HG02870 (cell line): ENCODE results near the gene CNTNAP2.

ENCODE experiments used
- ATAC-seq: cut with Tn5 transposase; IDR thresholded peaks from one replicate; pipeline ENCODE4 v1.9.1; 2021; ENCODE audit warnings: mild to moderate bottlenecking, moderate library complexity; ENCODE audit not compliant: unreplicated experiment

CNTNAP2 gene

DNA sequence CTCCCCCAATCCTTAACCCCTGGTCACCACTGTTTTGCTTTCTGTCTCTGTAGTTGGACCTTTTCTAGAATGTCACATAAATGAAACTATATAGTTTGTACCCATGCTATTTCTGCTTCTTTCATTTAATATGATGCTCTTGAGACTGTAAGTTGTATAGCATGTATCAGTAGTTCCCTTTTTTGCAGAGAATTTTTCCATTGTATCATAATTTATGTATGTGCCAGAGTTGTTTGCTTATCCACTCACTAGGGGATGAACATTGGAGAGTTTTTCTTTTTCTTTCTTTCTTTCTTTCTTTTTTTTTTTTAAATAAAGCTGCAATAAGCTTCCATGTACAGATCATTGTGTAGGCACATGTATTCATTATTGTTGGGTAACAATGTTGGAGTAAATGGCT, 544.8 kb downstream of the CNTNAP2 start:
- ATAC-seq = no peak

DNA sequence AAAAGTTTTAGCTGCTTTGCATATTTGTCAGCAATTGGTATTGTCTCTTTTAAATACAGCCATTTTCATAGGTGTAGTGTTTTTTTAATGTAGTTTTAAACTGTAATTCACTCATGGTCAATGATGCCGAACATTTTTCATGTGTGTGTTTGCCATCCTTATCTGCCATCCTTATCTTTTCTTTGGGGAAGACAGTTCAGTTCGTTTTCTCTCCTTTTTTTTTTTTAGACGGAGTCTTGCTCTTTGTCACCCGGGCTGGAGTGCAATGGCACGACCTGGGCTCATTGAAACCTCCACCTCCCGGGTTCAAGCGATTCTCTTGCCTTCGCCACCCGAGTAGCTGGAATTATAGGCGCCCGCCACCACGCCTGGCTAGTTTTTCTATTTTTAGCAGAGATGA, 545.3 kb downstream of the CNTNAP2 start:
- ATAC-seq = no peak

DNA sequence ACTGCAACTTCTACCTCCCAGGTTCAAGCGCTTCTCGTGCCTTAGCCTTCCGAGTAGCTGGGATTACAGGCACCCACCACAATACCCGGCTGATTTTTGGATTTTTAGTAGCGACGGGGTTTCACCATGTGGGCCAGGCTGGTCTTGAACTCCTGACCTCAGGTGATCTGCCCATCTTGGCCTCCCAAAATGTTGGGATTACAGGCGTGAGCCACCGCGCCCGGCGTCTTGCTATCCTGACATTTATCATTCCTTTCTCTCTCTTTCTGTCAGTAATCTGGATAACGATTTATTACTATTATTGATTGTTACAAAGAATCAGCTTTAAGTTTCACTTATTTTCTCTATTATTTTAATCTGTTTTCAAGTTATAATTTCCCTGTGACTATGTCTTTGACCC, 548.4 kb downstream of the CNTNAP2 start:
- no peak for ATAC-seq

DNA sequence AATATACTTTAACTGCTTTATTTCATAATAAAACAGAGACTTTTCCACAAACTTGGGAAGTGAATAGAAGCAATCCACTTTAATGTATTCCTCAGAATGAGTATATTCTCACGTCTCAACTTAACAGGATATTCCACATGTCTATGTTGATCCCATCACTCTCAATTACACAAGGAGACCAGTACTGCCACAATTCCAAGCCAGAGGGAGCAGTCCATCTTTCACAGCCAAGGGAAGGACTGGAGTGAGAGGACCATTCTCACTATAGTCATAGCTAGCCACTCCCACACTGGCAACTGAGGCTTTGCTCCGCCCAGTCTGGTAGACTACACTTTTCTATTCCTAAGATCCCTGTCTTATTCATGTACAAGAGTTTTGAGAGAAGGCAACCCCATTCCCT, 553.9 kb downstream of the CNTNAP2 start:
- no peak for ATAC-seq

DNA sequence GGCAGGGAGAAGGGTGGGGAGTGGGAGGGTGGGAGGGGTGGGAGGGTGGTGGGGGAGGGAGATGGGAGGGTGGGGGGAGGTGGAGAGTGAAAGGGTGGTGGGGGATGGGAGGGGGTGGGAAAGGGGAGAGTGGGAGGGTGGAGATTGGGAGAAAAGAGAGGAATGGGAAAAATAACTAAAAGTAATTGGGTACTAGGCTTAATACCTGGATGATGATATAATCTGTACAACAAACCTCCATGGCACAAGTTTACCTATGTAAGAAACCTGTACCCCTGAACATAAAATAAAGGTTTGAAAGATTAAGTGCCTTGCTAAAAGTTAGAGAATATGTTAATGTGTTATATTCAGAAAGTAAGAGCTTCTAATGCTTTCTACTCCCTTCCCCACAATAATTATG, 564.9 kb downstream of the CNTNAP2 start:
- ATAC-seq = no peak

DNA sequence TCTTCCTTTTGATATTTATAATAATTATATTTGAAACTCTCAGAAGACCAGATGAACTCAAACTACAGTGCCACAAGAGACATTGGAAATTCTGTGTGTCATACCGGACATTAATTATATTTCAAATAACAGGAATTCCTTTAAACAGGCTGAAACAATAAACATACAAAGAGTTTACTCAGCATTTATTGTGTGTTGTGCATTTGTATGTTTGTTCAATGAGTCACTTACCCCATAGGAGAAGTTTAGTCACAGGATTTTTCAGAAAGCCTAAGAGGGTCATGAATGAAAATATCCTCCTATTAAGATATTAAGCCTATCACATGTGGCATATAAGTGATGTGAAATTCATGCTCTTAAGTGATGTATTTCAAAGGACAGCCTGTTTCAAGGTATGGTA, 566.8 kb downstream of the CNTNAP2 start:
- no peak for ATAC-seq

DNA sequence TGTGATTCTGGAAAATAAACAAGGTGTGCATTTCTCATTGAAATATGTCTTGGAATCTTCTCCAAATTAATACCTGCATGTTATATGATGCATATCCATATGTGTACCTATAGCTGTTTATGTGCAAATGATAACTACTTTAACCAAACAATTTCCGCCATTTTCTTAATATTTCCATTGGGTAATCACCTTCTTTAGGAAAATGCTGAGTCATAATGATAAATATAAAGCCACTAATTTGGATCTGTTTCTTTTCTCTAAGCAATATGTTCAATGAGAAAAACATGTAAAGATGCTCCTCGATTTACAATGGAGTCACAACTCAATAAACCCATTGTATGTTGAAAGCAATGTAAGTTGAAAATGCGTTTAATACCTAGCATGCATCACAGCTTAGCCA, 574.4 kb downstream of the CNTNAP2 start:
- no peak for ATAC-seq

DNA sequence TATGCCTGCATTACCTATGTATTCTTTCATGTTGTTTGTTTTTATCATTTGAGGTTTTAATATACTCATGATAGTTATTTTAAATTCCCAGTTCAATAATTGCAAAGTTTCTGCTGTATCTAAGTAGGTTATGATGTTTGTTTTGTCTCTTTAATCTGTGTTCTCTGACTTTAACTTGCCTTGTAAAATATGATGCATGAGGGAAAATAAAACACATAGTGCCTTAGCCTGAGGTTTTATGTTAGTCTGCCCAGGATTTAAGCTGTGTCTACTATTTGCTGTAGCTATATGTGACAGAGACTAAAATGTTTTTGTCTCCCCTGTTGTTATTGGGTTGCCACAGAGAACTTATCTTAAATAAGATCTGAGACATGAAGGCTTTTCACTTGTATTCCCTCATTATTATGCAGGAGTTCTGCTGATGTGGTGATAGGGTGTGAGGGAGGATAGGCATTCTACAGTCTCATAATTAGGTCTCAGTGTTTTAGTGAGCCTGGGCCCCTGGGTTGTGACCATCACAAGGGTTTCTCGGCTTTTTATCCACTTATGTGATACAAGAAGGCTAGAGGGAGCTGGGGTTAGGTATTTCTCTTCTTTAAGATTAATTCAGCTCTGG, 582.5 kb downstream of the CNTNAP2 start:
- ATAC-seq = no peak

DNA sequence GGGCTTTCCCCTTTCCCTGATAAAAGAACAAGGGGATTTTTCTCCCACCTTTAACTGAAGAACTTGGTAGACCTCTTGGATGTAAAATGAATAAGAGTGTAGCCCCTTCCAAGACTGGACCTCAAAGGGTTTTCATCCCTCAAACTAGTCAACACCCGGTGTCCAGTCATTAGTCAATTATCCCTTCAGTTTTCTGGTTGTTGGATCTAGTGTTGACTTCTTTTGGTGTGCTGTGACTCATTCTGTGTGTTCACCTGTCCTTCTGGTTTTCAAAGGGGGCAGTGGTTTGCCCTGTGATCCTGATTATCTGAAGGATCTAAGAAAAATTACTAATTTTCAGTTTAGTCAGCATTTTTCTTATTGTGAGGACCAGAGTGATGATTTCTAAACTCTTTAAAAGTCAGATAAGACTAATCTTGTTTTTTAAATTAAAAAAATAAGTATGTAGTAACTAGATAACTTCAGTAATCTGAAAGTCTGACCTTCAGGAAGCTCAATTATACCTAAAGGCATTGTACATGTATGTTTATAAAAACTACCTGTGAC, 583.5 kb downstream of the CNTNAP2 start:
- ATAC-seq = no peak

DNA sequence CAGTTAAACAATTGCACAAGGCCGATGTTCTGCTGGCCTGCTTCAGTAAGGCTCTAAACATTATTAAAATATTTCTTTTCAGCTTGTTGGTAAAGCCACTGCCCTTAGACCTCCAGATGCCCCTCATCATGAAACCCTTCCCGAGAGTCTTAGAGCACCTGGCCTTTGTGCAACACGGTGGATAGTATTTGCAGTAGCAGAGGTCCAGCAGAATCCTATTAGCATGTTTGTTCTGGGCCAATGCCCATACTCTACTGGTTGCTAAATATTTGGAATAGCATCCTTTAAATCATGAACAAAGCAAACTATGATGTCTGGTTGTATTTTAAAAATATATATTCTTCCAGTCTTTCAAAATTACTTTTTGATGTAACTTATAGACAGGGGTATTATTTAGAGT, 584.6 kb downstream of the CNTNAP2 start:
- ATAC-seq = no peak

DNA sequence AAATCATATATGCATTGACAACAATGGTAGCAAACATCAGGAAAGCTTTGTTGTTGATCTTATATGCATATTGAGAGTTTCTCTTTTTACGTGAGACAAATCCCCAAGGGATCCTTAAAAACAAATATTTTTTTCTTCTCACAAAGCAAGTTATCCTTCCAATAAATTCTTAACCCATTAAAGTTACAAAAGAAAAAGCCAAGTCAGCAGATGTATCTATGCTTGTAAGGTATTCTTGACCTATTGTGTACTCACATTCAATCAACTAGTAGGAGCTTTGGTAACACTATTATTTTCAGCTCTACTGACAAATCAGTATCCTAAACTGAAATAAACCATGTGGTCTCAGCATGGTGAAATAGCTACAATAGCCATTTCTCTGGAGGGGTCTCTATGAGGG, 586.3 kb downstream of the CNTNAP2 start:
- ATAC-seq = no peak

DNA sequence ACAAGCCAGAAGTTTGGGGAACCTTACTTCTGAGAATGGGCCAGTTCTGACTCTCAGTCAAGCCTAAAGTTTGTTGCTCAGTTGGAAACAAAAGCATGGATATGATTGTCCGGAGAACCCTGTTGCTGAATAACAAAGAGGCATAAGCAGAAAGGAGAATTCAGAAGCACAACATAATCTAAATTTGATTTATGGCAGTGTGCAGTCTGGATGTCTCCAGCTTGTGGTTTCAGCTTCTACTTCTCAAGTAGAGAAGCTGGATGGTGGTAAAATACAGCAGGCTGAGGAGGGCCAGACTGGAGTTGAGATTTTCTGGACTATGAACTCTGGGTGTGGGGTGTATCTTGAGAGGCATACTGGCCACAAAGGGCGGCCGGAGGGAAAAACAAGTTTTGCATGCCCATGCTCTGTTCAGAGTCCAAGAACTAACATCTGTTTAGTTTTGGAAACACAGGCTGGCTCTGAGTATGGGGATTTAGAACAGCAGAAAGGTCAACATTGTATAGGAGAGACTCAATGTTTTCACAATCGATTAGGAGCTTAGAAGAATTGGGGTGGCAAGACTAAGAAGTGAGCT, 592.9 kb downstream of the CNTNAP2 start:
- no peak for ATAC-seq

DNA sequence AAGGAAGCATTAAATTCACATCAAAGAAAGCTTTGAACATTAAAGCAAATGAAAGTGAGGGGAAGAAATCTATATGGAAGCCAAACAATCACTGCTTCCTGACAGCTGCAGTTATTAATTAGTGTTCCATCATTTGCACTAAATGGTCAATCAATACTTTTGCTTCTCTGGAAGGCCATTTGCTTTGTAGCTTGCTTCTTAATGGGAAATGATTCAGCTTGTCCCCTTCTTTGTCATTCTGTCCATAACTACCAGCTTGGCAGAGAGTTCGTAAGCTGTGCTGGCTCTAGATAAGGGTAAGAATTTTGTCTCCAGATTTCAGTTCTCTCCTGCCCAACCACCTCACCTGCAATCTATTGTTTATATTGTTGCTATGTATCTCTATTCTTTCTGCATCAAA, 596.6 kb downstream of the CNTNAP2 start:
- ATAC-seq = no peak

DNA sequence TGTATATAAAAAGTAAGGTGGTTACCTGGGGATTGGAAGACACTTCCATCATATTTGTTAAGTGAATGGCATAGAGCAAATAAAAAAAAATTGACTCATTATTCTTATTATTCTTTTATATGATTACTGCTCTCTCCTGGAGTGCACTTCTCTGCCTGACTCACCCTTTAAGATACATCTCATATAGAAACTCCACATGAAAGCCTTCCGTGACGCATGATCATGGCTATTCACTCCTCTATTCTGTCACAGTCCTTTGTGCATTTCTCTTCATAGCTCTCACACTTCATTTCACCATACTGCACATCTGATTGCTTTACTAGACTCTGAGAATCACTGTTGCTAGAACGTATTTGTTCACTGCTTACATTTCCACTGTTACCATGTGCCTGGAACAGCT, 597.3 kb downstream of the CNTNAP2 start:
- ATAC-seq = no peak

DNA sequence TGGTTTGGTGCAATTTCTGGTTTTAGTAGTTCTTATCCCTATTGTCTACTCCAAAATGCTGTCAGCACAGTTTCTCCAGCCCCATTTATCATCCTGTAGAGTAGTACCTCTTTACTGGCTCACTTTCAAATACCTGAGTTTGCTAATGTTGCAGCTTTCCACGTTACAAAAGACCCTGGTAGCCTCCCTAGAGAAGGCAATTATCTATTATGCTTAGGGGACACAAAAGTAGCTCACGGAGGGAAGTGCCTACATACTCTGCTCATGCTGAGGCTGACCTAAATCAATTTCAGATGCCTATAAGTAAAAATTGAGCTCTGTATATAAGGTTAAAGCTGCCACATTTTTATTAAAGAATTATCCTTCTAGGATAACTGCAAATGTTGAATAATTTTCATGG, 603.6 kb downstream of the CNTNAP2 start:
- ATAC-seq = no peak

DNA sequence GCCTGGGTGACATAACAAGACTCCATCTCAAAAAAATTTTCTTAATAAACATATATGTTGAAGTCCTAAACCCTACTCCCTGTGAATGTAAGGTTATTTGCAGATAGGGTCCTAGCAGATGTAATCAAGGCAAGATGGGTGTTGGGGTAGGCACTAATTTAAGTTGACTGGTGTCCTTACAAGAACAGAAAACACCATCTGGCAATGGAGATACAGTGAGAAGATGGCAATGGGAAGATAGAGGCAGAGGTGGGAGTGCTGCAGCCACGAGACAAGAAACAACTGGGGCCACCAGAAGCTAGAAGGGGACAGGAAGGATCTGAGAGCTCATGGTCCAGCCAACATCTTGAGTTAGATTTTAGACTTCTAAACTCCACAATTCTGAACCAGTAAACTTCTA, 606.4 kb downstream of the CNTNAP2 start:
- no peak for ATAC-seq

DNA sequence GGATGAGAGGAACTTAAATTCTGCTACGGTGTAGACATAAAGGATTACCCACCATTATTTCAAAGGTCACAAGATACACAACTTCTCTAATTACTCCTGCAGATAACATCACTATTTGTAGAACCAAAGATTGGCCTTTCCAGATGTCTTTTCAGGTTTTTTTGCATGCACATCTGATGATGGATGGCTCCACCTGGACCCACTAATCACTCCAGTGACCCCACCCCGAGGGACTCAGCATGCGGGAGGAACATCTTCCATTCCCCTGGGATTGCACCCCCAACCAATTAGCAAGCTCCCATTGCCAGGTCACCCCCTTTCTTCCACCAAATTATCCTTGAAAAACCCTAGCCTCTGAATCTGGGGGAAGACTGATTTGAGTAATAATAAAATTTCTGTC, 608.9 kb downstream of the CNTNAP2 start:
- ATAC-seq = no peak

DNA sequence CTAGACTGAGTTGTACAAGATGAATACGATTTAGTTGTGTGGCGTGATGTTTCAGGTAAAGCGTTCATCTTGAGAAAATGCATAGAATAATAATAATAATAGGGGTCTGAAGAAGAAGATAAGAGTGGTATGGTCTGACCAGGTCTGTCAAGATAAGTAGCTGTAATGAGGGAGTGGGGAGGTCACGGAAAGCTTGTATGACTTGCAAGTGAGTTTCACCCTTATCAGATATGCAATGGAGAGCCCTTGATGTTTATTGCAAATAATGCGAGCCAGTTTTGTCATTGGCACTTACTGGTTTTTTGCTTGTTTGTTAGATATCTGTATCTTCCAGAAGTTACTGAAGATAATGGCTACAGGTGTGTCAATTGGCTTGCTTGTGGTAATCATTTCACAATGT, 611.5 kb downstream of the CNTNAP2 start:
- ATAC-seq = no peak

DNA sequence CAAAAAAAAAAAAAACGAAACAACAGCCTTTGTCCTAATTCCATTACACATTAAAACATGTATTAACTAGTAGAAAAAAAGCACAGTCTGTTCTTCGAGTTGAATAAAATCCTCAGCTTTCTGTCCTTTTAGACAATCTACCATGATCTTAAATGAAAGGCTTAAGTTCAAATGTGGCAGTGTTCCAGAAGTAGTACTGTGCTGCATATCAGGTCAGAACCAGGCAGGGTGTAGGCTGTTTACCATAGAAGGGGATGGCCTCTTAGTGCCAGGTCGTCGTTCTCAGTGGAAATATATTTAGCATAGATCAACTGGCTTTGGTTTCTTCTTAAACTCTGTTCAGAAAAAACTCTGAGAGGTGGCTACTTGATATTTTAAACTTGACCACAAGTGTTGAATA, 612.0 kb downstream of the CNTNAP2 start:
- ATAC-seq = no peak

DNA sequence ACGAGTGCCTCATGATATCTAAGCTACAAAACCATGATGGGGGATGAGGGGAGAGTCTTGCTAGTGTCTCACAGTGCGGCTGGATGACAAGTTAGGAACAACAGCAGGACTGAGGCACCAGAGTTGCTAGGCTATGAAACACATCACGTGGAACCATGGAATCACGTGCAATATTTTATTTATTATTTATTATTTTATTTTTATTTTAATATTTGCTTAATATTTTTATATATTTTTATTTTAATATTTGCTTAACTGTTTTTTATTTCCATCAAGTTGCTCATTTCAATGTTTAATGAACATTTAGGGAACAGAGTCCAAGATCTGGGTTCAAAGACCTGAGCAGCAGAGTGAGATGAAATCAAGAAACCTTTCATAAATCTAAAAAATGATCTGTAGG, 614.6 kb downstream of the CNTNAP2 start:
- no peak for ATAC-seq

DNA sequence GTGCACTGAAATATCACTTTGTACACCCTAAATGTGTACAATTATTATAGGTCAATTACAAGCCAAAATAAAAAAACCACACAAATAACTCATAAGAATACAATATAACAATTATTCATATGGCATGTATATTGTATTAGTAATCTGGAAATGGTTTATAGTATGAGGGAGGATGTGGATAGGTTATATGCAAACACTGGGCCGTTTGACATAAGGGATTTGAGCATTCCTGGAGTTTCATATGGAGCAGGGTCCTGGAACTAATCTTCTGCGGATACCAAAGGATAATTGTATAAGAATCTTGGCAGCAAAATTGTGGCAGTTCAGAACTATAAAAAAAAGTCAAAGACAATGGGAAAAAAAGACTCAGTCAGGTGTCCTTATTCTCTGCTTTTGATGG, 619.4 kb downstream of the CNTNAP2 start:
- ATAC-seq = no peak

DNA sequence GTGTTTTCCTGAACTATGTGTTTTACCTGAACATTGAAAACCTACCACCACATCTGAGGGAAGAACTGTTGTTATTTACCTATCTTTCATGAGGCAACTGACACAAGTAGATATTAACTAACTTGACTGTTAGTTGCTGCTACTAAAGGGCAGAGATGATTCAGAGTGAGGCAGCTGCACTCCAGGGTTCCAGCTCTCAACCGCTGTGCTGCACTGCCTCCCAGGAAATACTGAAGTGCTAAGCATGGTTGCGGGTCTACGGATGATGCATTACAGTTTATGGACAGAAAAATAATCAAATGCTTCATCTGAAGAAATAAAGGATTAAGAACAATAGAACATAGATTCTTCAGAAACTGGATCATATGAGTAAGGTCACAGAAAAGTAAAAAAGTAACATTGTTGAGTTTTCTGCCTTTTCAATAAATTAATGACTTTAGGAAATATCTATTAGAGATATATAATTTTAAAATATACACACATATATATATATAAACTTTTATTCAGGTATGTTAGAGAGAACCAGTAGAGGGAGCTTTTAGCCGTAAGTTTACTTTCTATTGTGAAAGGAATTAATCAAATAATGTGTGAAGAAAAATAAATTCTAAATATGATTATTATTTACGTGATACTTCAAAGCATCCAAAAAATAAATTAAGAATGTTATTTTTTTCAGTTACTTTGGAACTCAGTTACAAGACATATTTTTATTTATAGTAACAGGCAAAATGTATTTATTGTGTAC, 620.0 kb downstream of the CNTNAP2 start:
- ATAC-seq = no peak
